RWPE1 (cell line): Measurements from ENCODE around the gene ALDH9A1.

Experiments used
- CTCF ChIA-PET: fragments of 350-600 bp; sonication (Branson Sonifier 250); formaldehyde crosslinking; extraction: SDS; loops from one replicate; lab custom pipeline; 2021; lab: Yijun Ruan, JAX
- POLR2A ChIA-PET: fragments of 400-600 bp; formaldehyde crosslinking; extraction: SDS; loops from one replicate; lab custom pipeline; 2020; ENCODE audit warnings: antibody characterized with exemption; ENCODE audit not compliant: low non-redundant PET; lab: Yijun Ruan, JAX
- DNase-seq: peaks from one replicate; pipeline ENCODE4 v3.0.0; 2012; ENCODE audit warnings: low spot score
- H3K27ac ChIP-seq: fragments of 450-650 bp; 2 replicates; pipeline ENCODE4 v1.5.1; 2017
- CTCF ChIP-seq: fragments of 450-650 bp; conservative IDR thresholded peaks from 2 replicates; pipeline ENCODE4 v1.5.1; 2017; ENCODE audit warnings: low read depth, mild to moderate bottlenecking

ALDH9A1 gene

GRCh38 chr1:165630629-165631341 is 67.6 kb downstream of the ALDH9A1 start, which contains the start of gene MGST3:
Gene MGST3 (plus strand): TSS chr1:165631234. CDS start chr1:165649848, 18,614 bp downstream.
- ChIA-PET CTCF (interaction anchor here (0.6 kb wide), 1 partner anchor 35 kb away, joined by 3 read pairs; no protein-coding TSS in a partner anchor), POLR2A (no interaction called here)
- peak within 1 kb of the TSS; percentile 92 for H3K27ac ChIP-seq

DNA sequence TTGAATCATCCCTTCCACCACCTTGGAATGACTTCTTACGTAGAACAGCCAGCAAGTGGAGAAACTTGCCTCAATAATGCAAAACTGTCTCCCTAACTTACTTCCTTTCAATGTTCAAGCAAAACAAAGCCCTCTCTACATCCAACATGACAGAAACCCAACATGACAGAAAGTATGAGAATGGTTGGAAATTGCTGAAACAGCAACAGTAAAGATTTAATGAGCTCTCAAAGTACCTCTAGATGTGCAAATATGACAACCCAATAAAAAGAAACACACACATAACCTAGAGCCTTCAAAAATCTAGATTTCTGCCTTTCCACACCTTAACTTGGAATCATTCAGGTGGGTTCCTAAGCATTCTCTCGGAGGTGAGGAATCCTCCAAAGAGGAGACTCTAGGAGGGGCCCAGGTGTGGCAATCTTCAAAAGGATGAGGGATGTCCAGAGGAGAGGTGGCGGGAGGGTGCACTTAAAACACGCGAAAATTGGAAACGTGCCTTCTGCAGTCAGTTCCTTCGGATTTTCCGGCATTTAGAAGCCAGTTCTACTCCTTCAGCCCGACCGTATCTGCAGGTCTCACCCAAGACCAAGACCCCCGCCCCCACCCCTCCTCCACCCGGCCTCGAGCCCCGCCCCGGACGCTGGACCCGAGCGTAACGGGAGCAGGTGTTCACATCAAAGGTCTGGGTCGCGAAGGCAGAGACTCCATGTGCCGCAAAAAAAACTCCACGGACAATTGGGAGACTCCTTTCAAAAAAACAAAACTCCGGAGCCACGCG is 68.3 kb downstream of the ALDH9A1 start:
- H3K27ac ChIP-seq, result peak overlapping the region; percentile 92
- CTCF ChIA-PET, result no interaction called here
- DNase-seq, result no peak
- POLR2A ChIA-PET, result no interaction called here
- TF ChIP-seq CTCF, result no peak

More at GRCh38 chr1:165630629-165631341, 67.6 kb downstream of the ALDH9A1 start, which contains the start of gene MGST3:
- TF ChIP-seq CTCF, result no peak
- peak; percentile 89 for DNase-seq

GRCh38 chr1:165629151-165629550 is 69.2 kb downstream of the ALDH9A1 start:
- POLR2A ChIA-PET, result no interaction called here
- CTCF ChIA-PET, result no interaction called here
- TF ChIP-seq CTCF, result no peak
- H3K27ac ChIP-seq, result no peak overlapping the region
- DNase-seq, result no peak

- no peak for TF ChIP-seq CTCF
- no peak for DNase-seq
- CTCF ChIA-PET, result interaction anchor here (0.7 kb wide), 1 partner anchor 153 kb away, joined by 4 read pairs; no protein-coding TSS in a partner anchor
- POLR2A ChIA-PET, result no interaction called here
- H3K27ac ChIP-seq, result no peak overlapping the region
These were observed 70.1 kb downstream of the ALDH9A1 start for GRCh38 chr1:165628147-165628822.

GRCh38 chr1:165624441-165624840 is 73.9 kb downstream of the ALDH9A1 start:
- ChIA-PET CTCF (no interaction called here), POLR2A (no interaction called here)
- no peak for TF ChIP-seq CTCF
- no peak for DNase-seq
- no peak overlapping the region for H3K27ac ChIP-seq

DNA sequence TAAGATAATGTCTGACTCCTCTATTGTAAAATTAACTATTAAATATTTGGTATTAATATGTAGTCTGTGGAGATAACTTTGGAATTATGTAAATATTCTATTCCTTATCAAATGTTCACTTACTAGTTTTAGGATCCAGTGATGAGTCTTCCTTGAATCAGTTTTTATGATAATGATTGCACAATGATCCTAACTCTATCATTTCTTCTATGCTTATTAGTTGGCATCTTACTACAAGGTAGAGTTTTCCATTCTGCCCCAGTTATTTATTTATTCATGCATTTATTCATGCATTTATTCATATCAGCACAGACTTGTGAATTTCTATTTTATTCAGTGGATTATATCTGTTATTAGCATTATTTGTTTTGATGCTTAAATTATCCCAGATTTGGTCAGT is 74.7 kb downstream of the ALDH9A1 start:
- TF ChIP-seq CTCF, result no peak
- CTCF ChIA-PET, result interaction anchor here (0.5 kb wide), 1 partner anchor 34 kb away, joined by 3 read pairs; no protein-coding TSS in a partner anchor
- DNase-seq, result no peak
- POLR2A ChIA-PET, result no interaction called here
- H3K27ac ChIP-seq, result no peak overlapping the region
